Measurements from ENCODE around the gene BCAP29. TPM values are rescaled to one million over a fixed set of nuclear protein-coding genes. Genes with fewer than 3 reads are reported as not detected.
"Not testable (repeated sequence)": the region's sequence is repeated elsewhere in the genome, so short reads cannot be mapped to it uniquely, and the experiment has no call there.

The BCAP29 gene
- total RNA-seq, 1 donor from 2014 or later = 42.9 TPM

DNA sequence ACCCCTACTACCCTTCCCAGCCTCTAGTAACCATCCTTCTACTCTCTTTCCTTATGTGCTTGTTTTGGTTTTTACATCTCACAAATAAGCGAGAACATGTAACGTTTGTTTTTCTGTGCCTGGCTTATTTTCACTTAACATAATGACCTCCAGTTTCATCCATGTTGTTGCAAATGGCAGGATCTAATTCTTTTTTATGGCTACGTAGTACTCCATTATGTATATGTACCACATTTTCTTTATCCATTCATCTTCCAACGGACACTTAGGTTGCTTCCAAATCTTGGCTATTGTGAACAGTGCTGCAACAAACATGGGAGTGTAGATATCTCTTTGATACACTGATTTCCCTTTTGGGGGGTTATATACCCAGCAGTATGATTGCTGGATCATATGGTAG, 47.0 kb downstream of the BCAP29 start:
- no peak for ATAC-seq

DNA sequence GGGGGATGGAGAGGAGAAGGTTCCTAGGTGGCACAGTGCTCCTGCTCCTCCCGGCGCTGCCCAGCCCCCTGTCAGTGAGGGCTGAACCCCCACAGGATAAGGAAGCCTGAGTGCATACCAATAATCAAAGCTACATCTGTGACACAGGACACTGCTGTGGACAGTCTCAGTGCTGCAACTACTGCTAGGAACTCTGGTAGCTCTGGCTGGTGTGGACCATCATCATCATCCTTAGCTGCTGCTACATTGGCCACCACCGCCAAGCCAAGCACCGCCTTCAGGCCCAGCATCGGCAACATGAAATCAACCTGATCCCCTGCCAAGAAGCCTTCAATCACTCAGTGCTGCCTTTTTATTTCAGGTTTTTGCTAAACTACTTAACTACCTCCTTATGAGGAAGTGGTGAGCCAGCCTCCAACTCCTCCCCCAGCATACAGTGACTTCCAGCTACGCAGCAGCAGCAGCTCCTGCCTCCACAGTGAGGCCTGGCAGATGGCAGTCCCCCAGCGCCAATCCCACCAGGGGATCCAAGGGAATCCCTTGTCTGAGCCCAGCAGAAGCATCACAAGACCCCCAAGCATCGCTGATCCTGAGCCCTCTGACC, 48.5 kb downstream of the BCAP29 start:
- no peak for ATAC-seq

DNA sequence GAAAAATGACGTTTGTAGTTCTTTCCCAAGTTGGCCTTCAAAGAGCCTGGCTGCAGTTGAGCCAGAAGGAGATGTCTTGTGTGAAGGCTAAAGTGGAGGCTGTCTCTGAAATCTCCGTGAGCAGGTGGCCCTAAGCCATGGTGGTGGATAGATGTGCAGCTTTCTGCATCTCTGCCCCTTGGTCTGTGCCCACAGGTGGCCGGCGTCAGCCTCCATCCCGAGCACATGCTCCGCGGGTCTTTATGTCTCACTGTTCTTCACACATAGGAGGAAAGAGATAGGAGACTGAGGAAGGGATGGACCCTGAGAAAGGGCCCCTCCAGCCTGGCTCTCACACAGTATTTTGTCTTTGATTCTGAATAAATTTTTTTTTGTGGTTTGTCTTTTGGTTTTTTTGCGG, 50.3 kb downstream of the BCAP29 start:
- no peak for ATAC-seq

DNA sequence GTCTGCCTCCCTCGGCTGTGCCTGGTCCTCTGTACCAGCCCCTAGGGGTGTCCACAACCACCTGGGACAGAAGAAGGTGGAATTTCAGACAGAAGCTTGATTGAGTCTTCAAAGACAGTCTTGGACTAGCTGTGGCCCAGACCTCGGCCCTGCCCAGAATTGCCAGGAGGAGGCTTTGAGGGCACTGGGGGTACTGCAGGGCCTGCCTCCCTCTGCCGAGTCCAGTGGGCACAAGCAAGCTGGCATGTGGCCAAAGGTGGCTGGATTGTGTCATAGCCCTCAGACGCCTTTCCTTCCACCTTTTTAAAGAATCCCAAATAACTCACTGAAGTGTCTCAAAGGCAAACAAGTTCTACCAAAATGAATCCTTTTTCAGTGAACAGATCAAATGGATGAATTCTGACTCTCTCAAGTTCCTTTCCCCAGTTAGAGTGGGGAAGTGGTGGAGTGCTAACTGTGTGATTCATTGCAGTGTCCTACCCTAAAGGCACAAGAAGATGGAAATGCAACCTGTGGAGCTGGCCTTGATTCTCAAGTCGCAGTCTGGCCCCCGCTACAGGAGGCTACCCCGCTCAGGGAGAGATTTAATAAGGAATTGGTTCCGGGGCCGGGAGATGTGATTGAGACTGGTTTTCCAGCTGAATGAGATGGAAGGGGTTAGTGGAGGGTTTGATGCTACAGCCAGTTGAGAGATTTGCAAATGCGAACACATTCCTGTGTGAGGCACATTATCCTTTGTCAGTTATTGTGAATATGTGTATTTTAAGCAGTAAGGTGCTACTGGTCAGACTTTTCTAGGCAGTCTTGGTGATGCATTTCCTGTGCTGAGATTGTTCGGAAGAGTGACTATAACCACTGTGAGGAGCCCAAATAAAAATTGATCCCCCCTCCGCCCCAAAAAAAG, 51.8 kb downstream of the BCAP29 start:
- no peak for ATAC-seq

DNA sequence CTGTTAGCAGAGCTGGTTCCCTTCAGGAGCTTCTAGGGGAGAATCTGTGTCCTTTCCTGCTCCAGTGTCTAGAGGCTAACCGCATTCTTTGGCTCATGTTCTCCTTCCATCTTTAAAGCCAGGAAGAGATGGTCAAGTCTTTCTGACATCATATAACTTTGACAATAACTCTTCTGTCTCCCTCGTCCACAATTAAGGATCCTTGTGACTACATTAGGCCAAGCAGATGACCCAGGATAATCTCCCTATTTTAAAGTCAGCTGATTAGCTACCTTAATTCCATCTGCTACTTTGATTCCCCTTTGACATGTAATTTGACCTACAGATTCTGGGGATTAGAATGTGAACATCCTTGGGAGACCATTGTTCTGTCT, 52.4 kb downstream of the BCAP29 start:
- no peak for ATAC-seq

DNA sequence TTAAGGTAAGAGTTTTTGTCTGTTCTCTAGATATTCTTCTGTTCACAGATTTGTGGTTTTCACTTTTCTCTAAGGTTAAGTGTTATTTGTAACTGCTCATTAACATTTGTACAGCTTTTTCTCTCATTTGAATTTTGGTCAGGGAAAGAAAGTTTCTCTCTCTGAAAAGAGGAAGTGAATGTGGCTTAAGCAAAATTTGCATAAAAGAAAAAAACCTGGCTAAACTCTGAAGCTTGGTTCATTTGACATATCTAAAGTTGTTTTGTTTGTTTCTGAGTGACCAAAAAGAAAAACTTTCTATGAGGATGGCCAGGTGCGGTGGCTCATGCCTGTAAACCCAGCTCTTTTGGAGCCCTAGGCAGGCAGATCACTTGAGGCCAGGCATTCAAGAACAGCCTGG, 58.5 kb downstream of the BCAP29 start:
- ATAC-seq = no peak

DNA sequence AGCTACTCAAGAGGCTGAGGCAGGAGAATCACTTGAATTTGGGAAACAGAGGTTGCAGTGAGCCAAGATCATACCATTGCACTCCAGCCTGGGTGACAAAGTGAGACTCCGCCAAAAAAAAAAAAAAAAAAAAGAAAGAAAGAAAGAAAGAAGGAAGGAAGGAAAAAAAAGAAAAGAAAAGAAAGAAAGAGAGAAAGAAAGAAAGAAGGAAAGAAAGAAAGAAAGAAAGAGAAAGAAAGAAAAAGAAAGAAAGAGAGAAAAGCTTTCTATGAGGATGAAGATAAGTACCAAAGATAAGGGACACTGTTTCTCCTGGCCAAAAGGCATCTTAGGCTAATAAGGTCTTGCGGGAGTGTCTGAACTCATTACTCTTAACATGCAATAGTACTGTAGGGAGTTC, 59.0 kb downstream of the BCAP29 start:
- not testable (repeated sequence) for ATAC-seq

DNA sequence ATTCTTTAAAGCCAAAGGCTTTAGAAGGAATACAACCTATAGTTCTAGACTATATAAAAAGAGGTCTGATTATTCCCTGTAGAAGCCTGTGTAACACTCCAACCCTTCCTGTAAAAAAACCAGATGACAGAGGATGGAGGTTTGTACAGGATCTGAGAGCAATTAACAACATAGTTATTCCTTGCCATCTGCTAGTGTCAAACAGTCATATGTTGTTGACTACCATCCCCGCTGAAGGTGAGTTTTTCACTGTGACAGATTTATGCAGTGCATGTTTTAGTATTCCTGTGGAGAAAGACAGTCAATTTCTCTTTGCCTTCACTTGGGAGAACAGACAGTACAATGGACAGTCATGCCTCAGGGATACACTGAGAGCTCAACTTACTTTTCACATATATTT, 61.6 kb downstream of the BCAP29 start:
- no peak for ATAC-seq

DNA sequence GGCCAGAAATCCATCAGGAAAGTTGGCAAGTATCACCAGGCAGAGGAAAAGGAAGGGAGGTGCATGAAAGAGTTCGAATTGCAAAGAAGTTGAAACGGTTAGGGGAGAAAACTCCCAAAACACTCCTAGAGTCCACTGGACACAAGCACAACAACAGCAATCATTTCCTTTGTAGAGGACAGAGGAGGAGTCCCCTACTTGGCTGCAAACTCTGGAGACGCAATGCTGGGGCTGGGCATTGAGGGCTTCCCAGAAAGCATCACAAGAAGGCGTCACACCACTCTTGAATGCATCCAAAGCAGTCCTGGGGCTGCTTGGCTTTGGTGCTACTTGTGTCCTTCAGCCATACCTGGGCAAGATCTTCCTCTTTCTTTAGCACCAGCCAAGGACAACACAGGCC, 62.5 kb downstream of the BCAP29 start:
- ATAC-seq = no peak

DNA sequence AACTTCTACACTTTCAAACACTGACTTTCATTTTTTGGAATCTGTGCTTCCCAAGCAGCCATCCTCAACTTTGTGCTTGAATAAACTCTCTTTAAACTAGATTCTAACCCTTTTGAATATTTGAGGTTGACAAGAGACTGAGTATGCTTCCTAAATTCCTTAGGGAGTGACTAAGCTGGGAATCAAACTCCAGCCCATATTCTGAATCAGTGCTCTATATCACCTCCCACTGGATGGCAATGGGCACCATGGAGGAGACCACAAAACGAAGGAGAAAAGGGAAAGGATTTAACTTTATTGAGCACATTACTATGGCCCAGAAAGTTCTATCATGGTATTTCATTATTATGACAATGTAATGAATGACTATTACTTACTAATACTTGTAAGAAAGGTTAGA, 63.4 kb downstream of the BCAP29 start:
- no peak for ATAC-seq

DNA sequence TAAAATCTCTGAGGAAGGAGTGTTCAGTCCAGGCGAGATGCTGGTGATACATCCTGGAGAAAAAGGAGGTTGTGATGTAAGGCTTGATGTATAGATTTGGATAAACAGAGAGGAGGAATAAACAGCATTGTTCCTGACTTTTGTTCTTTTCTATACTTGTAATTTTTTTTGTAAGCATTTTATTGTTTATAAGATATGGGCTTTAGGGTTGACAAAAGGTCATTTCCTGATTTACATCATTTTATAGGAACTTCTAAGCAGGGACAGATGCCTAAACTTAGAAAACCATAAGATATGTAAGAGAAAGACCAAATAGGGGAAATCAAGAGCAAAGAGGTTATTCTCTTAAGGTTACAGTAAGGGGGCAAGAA, 63.9 kb downstream of the BCAP29 start:
- no peak for ATAC-seq

DNA sequence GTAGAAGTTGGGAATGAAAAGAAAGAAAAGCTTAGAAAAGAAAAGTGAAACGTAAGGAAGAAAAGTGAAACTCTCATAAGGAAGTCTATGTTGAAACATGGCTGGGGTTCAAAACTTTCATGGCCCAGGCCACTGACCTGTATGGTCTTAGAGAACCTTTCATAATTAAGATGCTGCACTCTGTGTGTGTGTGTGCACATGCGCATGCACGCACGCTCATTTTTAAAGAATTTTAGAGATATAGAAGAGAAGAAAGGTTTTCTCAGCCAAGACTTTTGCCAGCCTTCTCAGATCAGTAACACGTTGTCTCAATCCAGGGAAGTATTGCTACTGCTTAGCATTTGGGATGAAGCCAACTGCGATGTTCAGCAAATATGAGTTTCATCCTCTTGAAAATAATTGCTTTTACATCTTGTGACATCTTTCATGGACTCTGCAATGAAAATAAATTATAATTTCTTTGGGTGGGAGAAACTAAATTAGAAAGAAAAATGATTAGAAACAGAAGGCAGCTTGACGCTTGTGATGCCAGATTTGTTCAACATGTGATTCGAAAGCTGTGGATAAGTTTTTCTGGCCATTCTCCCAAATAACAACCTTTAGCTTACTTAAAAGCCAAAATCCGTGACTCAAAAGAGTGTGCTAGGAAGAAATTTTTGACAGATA, 64.4 kb downstream of the BCAP29 start:
- ATAC-seq = no peak

DNA sequence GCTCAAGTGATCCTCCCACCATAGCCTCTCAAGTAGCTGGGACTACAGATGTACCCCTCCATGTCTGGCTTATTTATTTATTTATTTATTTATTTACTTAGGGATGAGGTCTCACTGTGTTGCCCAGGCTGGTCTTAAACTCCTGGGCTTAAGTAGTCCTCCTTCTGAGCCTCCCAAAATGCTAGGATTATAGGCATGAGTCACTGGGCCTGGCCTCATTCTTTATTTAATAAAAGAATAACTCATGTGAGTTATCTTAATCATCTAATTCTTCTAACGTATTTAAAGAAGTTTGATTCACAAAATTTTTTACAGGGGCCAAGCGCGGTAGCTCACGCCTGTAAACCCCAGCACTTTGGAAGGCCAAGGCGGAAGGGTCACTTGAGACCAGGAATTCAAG, 72.6 kb downstream of the BCAP29 start:
- ATAC-seq = no peak

DNA sequence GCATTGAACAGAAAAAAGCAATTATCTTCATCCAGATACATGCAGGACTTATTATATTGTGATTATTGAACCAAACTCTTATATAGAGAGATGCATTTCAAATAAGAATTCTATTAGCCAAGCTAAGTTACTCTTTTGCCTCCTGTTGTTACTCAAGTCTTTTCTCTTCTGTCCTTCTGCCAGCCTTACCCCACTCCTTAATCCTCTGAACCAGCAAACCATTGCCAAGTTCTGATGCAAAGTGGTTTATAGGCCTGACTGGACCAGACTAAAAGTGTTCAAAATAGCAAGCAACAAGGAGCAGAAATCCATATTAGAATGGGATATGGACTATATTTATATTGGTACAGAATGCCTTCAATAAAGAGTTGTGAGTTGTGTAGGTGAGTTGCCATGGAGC, 78.4 kb downstream of the BCAP29 start:
- no peak for ATAC-seq

DNA sequence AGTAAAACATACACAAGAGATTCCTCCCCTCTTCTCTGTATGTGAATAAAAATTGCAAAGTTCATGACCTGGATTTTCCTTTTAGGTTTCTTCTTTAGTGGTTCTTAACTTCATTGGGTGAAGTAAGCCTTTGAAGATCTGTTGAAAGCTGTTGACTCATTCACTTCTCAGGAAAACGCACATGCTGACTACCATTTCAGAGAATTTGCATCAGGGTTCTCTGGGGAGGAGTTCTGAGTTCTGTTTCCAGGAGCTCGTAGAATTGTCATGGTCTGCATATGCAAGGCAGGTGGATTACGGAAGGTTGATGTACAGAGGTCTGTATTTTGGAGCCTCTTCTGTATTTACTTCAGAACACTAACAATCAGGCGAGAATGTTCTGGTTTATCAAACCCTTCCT, 79.6 kb downstream of the BCAP29 start:
- peak; percentile 56 for ATAC-seq

DNA sequence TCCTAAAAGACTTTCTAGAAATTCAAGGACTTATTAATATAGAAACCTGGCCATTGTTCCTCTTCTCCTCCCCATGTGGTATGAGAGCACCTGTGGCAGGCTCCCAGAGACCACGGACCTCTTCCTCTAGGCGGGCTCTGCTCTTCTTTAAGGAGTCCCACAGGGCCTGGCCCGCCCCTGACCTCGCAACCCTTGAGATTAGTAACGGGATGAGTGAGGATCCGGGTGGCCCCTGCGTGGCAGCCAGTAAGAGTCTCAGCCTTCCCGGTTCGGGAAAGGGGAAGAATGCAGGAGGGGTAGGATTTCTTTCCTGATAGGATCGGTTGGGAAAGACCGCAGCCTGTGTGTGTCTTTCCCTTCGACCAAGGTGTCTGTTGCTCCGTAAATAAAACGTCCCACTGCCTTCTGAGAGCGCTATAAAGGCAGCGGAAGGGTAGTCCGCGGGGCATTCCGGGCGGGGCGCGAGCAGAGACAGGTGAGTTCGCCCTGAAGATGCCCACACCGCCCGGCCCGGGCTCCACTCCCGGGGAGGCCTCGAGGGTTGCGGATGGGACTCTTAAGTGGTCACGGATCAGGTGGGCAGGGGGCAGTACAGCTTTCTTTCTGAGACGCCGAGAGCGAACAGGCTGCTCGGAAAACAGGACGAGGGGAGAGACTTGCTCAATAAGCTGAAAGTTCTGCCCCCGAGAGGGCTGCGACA, 80.5 kb downstream of the BCAP29 start, which contains the start of gene SLC26A4:
Gene SLC26A4, plus strand, starts transcription at position 448 of the 700 bp plus-strand sequence. CDS start 814 bp downstream, outside the sequence.
- peak; percentile 17 for ATAC-seq

DNA sequence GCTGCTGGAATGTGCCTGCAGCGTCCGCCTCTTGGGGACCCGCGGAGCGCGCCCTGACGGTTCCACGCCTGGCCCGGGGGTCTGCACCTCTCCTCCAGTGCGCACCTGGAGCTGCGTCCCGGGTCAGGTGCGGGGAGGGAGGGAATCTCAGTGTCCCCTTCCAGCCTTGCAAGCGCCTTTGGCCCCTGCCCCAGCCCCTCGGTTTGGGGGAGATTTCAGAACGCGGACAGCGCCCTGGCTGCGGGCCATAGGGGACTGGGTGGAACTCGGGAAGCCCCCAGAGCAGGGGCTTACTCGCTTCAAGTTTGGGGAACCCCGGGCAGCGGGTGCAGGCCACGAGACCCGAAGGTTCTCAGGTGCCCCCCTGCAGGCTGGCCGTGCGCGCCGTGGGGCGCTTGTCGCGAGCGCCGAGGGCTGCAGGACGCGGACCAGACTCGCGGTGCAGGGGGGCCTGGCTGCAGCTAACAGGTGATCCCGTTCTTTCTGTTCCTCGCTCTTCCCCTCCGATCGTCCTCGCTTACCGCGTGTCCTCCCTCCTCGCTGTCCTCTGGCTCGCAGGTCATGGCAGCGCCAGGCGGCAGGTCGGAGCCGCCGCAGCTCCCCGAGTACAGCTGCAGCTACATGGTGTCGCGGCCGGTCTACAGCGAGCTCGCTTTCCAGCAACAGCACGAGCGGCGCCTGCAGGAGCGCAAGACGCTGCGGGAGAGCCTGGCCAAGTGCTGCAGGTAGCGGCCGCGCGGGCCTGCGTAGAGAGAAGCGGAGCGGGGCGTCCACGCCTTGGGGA, 81.2 kb downstream of the BCAP29 start:
- ATAC-seq = peak; percentile 78

DNA sequence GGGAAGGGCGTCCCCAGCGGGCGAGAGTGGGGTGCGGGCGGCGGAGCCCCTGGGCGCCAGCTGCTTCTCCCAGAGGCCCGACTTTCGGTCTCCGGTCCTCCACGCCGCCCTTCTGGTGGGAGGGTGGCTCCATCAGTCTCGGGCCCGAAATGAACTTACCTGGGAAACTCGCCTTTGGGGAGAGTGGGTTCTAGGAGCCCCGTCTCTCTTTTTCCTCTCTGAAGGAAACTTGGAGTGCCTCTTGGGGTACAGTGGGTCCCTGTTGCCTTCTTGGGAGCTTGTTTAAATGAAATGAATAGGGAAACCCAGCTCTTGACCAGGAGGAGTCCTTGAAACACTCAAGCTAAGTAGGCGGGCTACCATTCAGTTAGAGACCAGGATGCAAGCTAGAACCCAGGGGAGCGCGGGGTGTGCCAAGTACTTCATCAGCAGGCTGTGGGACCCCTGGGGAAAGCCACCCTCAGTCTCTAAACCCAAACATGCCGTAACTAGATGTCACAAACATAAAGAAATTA, 81.9 kb downstream of the BCAP29 start:
- no peak for ATAC-seq

DNA sequence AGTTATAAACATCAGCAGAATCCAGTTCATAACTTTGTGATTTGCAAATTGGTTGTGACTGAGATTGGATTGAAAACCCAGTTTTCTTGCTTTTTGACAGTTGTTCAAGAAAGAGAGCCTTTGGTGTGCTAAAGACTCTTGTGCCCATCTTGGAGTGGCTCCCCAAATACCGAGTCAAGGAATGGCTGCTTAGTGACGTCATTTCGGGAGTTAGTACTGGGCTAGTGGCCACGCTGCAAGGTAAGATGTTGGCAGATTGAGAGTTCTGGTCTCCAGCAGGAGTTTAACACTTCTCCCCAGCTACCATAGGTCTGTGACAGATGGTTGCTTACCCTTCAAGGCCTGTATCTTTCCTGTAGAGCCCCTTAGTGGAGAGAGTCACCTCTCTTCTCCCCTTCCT, 83.2 kb downstream of the BCAP29 start:
- ATAC-seq = no peak

DNA sequence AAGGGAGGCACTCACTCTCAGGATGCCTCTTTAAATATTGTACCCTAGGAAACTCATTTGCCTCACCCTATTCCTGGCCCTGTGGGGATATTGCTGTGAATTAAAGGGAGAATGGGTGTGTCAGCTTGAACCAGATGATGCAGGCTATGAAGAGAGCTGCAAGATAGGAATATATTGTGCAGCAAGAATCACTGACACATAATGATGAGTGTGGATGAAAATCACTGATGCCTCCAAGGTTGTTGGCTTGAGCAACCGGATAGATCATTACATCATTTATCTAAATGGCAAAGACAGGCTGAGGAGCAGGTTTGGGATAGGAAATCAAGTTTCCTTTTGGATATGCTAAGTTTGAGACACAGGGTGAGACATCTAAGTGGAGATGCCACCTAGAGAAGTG, 86.7 kb downstream of the BCAP29 start:
- peak; percentile 59 for ATAC-seq

DNA sequence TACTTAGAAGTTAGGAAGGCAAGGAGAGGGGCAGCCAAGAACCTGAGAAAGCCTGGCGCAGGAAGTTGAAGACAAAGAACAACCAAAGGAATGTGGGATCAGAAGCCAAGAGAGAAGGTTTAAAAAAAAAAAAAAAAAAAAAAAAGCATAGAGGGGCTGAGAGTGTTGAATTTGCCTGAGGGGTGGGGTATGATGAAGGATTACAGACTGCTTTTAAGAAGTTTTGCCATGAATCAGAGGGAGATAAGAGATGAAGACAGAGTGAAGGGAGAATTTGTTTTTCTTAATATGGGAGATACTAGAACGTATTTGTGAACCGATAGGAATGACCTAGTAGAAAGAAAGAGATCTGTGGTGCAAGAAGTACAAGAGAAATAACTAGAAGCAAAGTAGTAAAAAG, 87.3 kb downstream of the BCAP29 start:
- no peak for ATAC-seq

DNA sequence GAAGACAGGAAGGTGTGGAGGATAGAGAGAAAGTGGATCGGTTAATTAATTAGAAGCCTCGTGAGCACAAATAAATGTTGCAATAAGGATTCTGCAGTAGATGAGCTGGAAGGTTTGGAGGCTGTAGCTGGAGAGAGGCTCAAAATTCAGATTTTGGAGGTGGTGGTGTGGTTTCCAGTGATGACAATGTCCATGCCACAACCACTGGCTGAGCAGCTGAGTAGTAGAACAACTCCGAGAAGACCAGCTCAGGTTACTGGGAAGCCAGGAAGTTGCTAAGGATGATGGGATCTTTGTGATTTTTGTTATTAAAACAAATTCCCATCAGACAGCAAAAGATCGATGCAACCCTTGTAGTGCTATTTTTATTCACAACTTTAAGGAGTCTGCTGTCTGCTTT, 88.2 kb downstream of the BCAP29 start:
- no peak for ATAC-seq
